K562 (cell line): ENCODE measurements around the gene FBRS. TPM values are rescaled to one million over a fixed set of nuclear protein-coding genes. Genes with fewer than 3 reads are reported as not detected.
A peak's percentile ranks its signal among the peaks of the same experiment; 100 is the strongest.

Source experiments
- CBFB ChIP-seq: sonication (generic); formaldehyde crosslinking; IDR thresholded peaks from 2 replicates; pipeline ENCODE4 v1.4.0; 2020; ENCODE audit warnings: mild to moderate bottlenecking, missing genetic modification reagents
- HDAC1 ChIP-seq, 2 experiments: fragments of 450-650 bp; IDR thresholded peaks; 2 replicates each; pipeline ENCODE4 v1.6.1; 2016 to 2017; ENCODE audit warnings: inconsistent platforms in 1 of 2, mild to moderate bottlenecking in 1 of 2, moderate library complexity in 1 of 2
- KDM1A ChIP-seq, 2 experiments: fragments of 450-650 bp; IDR thresholded peaks; 2 replicates each; pipeline ENCODE4 v1.6.1; 2016; ENCODE audit warnings: mild to moderate bottlenecking in 2 of 2
- PML ChIP-seq: IDR thresholded peaks from 2 replicates; pipeline ENCODE4 v1.6.1; 2012; ENCODE audit warnings: low read length, inconsistent platforms
- TCF3 ChIP-seq: sonication (generic); formaldehyde crosslinking; IDR thresholded peaks from 2 replicates; pipeline ENCODE4 v1.4.0; 2020; ENCODE audit warnings: mild to moderate bottlenecking, missing genetic modification reagents
- TEAD4 ChIP-seq, 2 experiments: sonication (generic) in 1 of 2; formaldehyde crosslinking in 1 of 2; IDR thresholded peaks; 2 replicates each; pipeline versions ENCODE4 v1.6.1 to v1.8.0; 2012 to 2022; ENCODE audit warnings: borderline replicate concordance in 1 of 2, inconsistent platforms in 1 of 2, low read length in 1 of 2, mild to moderate bottlenecking in 1 of 2, missing genetic modification reagents in 1 of 2
- ZNF134 ChIP-seq: fragments of 250-450 bp; sonication (Bioruptor Pico); conservative IDR thresholded peaks from 2 replicates; pipeline ENCODE4 v1.4.0; 2020
- polyA plus RNA-seq, 8 experiments: library from polyadenylated mRNA; depleted of rRNA in 4 of 8; stranded (reverse) in 5 of 8; unstranded in 3 of 8; fragments of >200 nt; fragmentation: Nextera tagmentation in 2 of 8; fragmentation: Illumina TruSeq in 1 of 8; extraction: Ambion mirVana in 2 of 8; extraction: Trizol in 1 of 8; gene quantifications; 2 replicates each; pipeline versions ENCODE4 v1.2.1 to v1.2.3, GENCODE V29; 2011 to 2014; ENCODE audit warnings: inconsistent platforms in 1 of 8, missing spikeins in 1 of 8
- total RNA-seq, 7 experiments: library from RNA; depleted of rRNA in 6 of 7; stranded (reverse); fragments of >200 nt in 6 of 7; fragmentation: Illumina TruSeq in 2 of 7; extraction: Trizol in 2 of 7; gene quantifications; 2 replicates each; pipeline versions ENCODE4 v1.2.1 to v1.2.3, GENCODE V29; 2011 to 2021; ENCODE audit warnings: low replicate concordance in 1 of 7
- TF ChIP-seq, protein P1 (sequence below): fragments of 250-450 bp; sonication (Bioruptor Pico); IDR thresholded peaks from 2 replicates; pipeline ENCODE4 v1.5.0; 2020; ENCODE audit warnings: mild to moderate bottlenecking
- TF ChIP-seq, protein P2 (sequence below): sonication (generic); formaldehyde crosslinking; IDR thresholded peaks from 2 replicates; pipeline ENCODE4 v1.8.0; 2022; ENCODE audit warnings: missing genetic modification reagents, mild to moderate bottlenecking, moderate library complexity, borderline replicate concordance
- TF ChIP-seq, protein P3 (sequence below): fragments of 450-650 bp; IDR thresholded peaks from 2 replicates; pipeline ENCODE4 v1.6.1; 2016; ENCODE audit warnings: mild to moderate bottlenecking, moderate library complexity

FBRS gene
- total and polyA plus RNA-seq, 9 of the 15 experiments (the other 6 are each of a cell fraction or from before 2014, with no cell fraction given), result 0.32 to 59.5 (median 13.1) TPM

DNA sequence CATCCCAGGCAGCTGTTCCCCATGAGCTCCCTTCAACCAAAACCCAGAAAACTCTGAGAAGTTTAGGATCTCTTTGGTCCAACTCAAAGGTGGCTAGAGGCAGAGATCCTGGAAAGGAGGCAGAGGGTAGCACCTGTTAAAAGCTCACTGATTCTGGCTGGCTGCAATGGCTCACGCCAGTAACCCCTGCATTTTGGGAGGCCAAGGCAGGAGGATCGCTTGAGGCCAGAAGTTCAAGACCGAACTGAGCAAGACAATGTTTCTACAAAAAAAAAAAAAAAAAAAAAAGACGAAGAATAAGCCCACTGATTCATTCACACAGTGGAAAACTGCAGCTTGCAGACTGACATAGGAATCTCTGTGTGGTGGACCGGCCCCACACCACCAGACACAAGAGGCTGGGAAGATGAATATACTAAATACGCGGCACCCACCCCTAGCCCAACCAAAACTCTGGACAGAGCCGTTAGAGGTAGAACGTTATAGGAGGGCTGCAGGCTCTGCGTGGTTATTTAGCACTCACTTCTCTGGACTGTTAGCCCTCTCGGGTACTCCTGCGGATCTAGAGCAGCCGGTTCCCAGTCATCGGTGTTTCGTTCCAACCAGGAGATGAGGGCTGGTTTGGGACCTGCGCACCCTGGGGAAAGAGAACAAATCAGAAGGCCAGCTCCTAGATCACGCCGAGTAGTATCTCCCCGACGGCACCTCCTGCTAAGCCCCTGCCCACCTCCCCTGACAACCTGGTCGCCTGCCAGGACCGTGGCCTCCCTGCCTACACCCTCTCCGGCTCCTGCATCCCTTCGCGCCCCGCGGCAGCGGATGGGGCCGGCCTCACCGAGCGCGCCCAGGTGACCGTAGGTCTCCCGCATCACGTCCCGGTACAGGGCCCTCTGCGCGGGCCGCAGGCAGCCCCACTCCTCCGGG, 49.0 kb upstream of the FBRS start (continued):
- TF ChIP-seq, protein P1, sequence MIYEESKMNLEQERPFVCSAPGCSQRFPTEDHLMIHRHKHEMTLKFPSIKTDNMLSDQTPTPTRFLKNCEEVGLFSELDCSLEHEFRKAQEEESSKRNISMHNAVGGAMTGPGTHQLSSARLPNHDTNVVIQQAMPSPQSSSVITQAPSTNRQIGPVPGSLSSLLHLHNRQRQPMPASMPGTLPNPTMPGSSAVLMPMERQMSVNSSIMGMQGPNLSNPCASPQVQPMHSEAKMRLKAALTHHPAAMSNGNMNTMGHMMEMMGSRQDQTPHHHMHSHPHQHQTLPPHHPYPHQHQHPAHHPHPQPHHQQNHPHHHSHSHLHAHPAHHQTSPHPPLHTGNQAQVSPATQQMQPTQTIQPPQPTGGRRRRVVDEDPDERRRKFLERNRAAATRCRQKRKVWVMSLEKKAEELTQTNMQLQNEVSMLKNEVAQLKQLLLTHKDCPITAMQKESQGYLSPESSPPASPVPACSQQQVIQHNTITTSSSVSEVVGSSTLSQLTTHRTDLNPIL (CRISPR knock-in tag), result no peak
- 0 out of 2 replicates have a peak, but pooled peaks have one; percentile 45 for TF ChIP-seq CBFB (CRISPR knock-in tag)
- TF ChIP-seq PML, result peak; percentile 11; the same call in 1 of the 2 replicates
- 0 out of 2 replicates have a peak, but pooled peaks have one; percentile 21 for TF ChIP-seq TCF3
- TF ChIP-seq TEAD4 (IDR thresholded peaks at IDR 0.05; ENCODE audit: low read length), result no peak
- no peak for TF ChIP-seq TEAD4 (CRISPR knock-in tag; IDR thresholded peaks at IDR 0.05; ENCODE audit: borderline replicate concordance)
- peak in 1 of 2 experiments; percentile 33; a peak in 1 of 4 replicates for TF ChIP-seq HDAC1 (IDR thresholded peaks at IDR 0.05)
- TF ChIP-seq, protein P2, sequence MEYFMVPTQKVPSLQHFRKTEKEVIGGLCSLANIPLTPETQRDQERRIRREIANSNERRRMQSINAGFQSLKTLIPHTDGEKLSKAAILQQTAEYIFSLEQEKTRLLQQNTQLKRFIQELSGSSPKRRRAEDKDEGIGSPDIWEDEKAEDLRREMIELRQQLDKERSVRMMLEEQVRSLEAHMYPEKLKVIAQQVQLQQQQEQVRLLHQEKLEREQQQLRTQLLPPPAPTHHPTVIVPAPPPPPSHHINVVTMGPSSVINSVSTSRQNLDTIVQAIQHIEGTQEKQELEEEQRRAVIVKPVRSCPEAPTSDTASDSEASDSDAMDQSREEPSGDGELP (CRISPR knock-in tag), result no peak
- TF ChIP-seq ZNF134, result peak; percentile 79
- peak in 1 of 2 experiments; percentile 40; a peak in 1 of 4 replicates for TF ChIP-seq KDM1A (IDR thresholded peaks at IDR 0.05)
- TF ChIP-seq, protein P3, sequence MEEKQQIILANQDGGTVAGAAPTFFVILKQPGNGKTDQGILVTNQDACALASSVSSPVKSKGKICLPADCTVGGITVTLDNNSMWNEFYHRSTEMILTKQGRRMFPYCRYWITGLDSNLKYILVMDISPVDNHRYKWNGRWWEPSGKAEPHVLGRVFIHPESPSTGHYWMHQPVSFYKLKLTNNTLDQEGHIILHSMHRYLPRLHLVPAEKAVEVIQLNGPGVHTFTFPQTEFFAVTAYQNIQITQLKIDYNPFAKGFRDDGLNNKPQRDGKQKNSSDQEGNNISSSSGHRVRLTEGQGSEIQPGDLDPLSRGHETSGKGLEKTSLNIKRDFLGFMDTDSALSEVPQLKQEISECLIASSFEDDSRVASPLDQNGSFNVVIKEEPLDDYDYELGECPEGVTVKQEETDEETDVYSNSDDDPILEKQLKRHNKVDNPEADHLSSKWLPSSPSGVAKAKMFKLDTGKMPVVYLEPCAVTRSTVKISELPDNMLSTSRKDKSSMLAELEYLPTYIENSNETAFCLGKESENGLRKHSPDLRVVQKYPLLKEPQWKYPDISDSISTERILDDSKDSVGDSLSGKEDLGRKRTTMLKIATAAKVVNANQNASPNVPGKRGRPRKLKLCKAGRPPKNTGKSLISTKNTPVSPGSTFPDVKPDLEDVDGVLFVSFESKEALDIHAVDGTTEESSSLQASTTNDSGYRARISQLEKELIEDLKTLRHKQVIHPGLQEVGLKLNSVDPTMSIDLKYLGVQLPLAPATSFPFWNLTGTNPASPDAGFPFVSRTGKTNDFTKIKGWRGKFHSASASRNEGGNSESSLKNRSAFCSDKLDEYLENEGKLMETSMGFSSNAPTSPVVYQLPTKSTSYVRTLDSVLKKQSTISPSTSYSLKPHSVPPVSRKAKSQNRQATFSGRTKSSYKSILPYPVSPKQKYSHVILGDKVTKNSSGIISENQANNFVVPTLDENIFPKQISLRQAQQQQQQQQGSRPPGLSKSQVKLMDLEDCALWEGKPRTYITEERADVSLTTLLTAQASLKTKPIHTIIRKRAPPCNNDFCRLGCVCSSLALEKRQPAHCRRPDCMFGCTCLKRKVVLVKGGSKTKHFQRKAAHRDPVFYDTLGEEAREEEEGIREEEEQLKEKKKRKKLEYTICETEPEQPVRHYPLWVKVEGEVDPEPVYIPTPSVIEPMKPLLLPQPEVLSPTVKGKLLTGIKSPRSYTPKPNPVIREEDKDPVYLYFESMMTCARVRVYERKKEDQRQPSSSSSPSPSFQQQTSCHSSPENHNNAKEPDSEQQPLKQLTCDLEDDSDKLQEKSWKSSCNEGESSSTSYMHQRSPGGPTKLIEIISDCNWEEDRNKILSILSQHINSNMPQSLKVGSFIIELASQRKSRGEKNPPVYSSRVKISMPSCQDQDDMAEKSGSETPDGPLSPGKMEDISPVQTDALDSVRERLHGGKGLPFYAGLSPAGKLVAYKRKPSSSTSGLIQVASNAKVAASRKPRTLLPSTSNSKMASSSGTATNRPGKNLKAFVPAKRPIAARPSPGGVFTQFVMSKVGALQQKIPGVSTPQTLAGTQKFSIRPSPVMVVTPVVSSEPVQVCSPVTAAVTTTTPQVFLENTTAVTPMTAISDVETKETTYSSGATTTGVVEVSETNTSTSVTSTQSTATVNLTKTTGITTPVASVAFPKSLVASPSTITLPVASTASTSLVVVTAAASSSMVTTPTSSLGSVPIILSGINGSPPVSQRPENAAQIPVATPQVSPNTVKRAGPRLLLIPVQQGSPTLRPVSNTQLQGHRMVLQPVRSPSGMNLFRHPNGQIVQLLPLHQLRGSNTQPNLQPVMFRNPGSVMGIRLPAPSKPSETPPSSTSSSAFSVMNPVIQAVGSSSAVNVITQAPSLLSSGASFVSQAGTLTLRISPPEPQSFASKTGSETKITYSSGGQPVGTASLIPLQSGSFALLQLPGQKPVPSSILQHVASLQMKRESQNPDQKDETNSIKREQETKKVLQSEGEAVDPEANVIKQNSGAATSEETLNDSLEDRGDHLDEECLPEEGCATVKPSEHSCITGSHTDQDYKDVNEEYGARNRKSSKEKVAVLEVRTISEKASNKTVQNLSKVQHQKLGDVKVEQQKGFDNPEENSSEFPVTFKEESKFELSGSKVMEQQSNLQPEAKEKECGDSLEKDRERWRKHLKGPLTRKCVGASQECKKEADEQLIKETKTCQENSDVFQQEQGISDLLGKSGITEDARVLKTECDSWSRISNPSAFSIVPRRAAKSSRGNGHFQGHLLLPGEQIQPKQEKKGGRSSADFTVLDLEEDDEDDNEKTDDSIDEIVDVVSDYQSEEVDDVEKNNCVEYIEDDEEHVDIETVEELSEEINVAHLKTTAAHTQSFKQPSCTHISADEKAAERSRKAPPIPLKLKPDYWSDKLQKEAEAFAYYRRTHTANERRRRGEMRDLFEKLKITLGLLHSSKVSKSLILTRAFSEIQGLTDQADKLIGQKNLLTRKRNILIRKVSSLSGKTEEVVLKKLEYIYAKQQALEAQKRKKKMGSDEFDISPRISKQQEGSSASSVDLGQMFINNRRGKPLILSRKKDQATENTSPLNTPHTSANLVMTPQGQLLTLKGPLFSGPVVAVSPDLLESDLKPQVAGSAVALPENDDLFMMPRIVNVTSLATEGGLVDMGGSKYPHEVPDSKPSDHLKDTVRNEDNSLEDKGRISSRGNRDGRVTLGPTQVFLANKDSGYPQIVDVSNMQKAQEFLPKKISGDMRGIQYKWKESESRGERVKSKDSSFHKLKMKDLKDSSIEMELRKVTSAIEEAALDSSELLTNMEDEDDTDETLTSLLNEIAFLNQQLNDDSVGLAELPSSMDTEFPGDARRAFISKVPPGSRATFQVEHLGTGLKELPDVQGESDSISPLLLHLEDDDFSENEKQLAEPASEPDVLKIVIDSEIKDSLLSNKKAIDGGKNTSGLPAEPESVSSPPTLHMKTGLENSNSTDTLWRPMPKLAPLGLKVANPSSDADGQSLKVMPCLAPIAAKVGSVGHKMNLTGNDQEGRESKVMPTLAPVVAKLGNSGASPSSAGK, result peak; percentile 33; the same call in 1 of the 2 replicates
